Skeletal muscle tissue (tissue), 4 donors: ENCODE measurements around the gene KCNMA1. TPM values are rescaled to one million over a fixed set of nuclear protein-coding genes. Genes with fewer than 3 reads are reported as not detected.

Experiments
- H3K27ac ChIP-seq: one replicate; pipeline ENCODE4 v1.7.0; 2013; ENCODE audit warnings: mild to moderate bottlenecking, low read depth, low read length, inconsistent platforms
- H3K27me3 ChIP-seq, 3 donors: one replicate each; pipeline ENCODE4 v1.7.0; 2013; ENCODE audit warnings: low read length in 3 of 3; ENCODE audit not compliant: control insufficient read depth in 3 of 3, insufficient read depth in 3 of 3
- H3K36me3 ChIP-seq, 3 donors: one replicate each; pipeline ENCODE4 v1.7.0; 2013; ENCODE audit warnings: low read length in 3 of 3; ENCODE audit not compliant: control insufficient read depth in 3 of 3, insufficient read depth in 3 of 3
- H3K4me1 ChIP-seq, 3 donors: one replicate each; pipeline ENCODE4 v1.7.0; 2013; ENCODE audit warnings: low read length in 3 of 3, mild to moderate bottlenecking in 3 of 3; ENCODE audit not compliant: control insufficient read depth in 3 of 3, insufficient read depth in 3 of 3
- H3K4me3 ChIP-seq, 3 donors: one replicate each; pipeline ENCODE4 v1.7.0; 2013; ENCODE audit warnings: low read length in 3 of 3
- H3K9ac ChIP-seq, 3 donors: one replicate each; pipeline ENCODE4 v1.7.0; 2013; ENCODE audit warnings: low read length in 3 of 3, mild to moderate bottlenecking in 3 of 3, moderate library complexity in 2 of 3, low read depth in 1 of 3
- H3K9me3 ChIP-seq, 3 donors: one replicate each; pipeline ENCODE4 v1.7.0; 2013; ENCODE audit warnings: low read length in 3 of 3; ENCODE audit not compliant: control insufficient read depth in 3 of 3
- total RNA-seq: library from RNA; depleted of rRNA; stranded (reverse); fragments of >200 nt; gene quantifications from one replicate; pipeline ENCODE4 v1.2.3, GENCODE V29; 2014
- donor health status: Osteomylitis.

KCNMA1 gene
- total RNA-seq, 1 donor from 2014 or later = 18.8 TPM

DNA sequence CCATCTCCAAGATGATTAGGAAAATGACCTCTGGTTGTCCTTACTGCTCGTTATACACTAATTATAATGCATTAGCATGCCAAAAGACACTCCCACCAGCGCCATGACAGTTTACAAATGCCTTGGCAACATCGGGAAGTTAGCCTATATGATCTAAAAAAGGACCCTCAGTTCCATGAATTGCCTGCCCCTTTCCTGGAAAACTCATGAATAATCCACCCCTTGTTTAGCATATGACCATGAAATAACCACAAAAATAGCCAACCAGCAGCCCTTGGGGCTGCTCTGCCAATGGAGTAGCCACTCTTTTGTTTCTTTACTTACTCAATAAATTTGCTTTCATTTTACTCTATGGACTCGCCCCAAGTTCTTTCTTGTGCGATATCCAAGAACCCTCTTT, 41.6 kb upstream of the KCNMA1 start:
- H3K27ac ChIP-seq = no peak overlapping the region
- no peaks in the 10 kb centered on the region for H3K4me1 ChIP-seq
- no peaks in the 10 kb centered on the region for H3K9me3 ChIP-seq
- H3K36me3 ChIP-seq = no peaks in the 10 kb centered on the region
- peaks cover 0 to 4% (median 0%) of the 10 kb centered on the region in 3 donors for H3K27me3 ChIP-seq
- no peak overlapping the region for H3K4me3 ChIP-seq
- H3K9ac ChIP-seq = no peak overlapping the region

DNA sequence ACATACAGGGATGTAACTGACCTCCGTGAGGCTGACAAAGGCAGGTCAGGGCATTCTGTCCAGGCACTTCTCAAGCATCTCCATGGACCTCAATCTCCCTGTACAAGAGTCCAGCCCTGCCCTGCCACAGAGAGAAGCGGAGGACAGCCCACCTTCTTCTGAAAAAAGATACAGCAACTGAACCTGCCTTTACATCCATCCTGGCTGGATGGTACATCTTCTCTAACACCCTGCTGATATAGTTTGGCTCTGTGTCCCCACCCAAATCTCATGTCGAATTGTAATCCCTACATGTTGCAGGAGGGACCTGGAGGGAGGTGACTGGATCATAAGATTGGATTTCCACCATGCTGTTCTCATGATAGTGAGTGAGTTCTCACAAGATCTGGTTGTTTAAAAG, 40.5 kb upstream of the KCNMA1 start:
- no peaks in the 10 kb centered on the region for H3K36me3 ChIP-seq
- H3K4me1 ChIP-seq = no peaks in the 10 kb centered on the region
- H3K4me3 ChIP-seq = no peak overlapping the region

DNA sequence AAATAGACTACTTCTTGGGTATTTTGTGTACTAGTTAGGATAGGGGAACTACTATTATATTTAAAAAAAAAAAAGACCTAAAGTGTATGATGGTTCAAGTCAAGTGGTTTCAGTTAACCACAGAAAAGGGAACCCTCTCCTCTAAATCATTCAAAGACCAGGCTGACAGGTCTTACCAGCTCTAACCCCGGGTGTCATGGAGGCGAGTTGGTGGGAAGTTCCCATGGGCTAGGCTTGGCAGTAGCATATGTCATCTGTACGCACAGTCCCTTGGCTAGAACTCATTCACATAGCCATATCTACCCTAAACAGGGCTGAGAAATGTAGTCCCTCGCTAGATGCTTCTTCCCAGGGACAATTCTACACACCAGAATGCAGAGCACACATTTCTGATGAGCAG, 37.7 kb upstream of the KCNMA1 start:
- H3K36me3 ChIP-seq = no peaks in the 10 kb centered on the region
- no peak overlapping the region for H3K27ac ChIP-seq
- H3K4me3 ChIP-seq = no peak overlapping the region
- H3K27me3 ChIP-seq = peaks cover 3 to 6% (median 4%) of the 10 kb centered on the region in 3 donors
- peaks cover 0 to 7% (median 4%) of the 10 kb centered on the region in 3 donors for H3K4me1 ChIP-seq
- no peak overlapping the region for H3K9ac ChIP-seq
- H3K9me3 ChIP-seq = no peaks in the 10 kb centered on the region

More for the DNA sequence above, 40.5 kb upstream of the KCNMA1 start:
- Histone ChIP-seq H3K27me3 (peaks cover 0 to 4% (median 0%) of the 10 kb centered on the region in 3 donors), H3K9me3 (no peaks in the 10 kb centered on the region), H3K27ac (no peak overlapping the region), H3K9ac (no peak overlapping the region)

GRCh38 chr10:77673515-77674140, 36.0 kb upstream of the KCNMA1 start:
- Histone ChIP-seq H3K27me3 (peaks cover 3 to 6% (median 4%) of the 10 kb centered on the region in 3 donors), H3K9me3 (no peaks in the 10 kb centered on the region), H3K4me3 (no peak overlapping the region), H3K4me1 (peaks cover 0 to 7% (median 4%) of the 10 kb centered on the region in 3 donors), H3K27ac (no peak overlapping the region), H3K36me3 (no peaks in the 10 kb centered on the region), H3K9ac (no peak overlapping the region)

DNA sequence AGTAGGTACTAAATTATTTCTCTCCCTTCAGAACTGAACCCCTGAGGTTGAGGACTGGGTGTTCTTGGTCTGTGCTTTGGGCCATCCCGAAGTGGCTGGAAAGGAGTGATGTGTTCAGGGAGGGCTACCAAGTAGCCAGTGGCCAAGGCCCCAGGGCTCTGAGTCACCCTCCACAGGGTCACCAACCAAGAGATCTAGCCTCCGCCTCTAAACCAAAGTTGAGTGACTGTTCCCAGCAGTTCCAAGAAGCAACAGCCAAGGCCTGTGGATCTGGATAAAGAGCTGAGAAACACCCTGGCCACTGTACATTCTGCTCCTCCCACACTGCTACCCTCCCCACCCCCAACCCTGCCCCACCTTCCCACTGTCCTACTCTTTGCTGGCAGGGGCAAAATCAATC, 35.5 kb upstream of the KCNMA1 start:
- H3K27me3 ChIP-seq = peaks cover 3 to 6% (median 3%) of the 10 kb centered on the region in 3 donors

DNA sequence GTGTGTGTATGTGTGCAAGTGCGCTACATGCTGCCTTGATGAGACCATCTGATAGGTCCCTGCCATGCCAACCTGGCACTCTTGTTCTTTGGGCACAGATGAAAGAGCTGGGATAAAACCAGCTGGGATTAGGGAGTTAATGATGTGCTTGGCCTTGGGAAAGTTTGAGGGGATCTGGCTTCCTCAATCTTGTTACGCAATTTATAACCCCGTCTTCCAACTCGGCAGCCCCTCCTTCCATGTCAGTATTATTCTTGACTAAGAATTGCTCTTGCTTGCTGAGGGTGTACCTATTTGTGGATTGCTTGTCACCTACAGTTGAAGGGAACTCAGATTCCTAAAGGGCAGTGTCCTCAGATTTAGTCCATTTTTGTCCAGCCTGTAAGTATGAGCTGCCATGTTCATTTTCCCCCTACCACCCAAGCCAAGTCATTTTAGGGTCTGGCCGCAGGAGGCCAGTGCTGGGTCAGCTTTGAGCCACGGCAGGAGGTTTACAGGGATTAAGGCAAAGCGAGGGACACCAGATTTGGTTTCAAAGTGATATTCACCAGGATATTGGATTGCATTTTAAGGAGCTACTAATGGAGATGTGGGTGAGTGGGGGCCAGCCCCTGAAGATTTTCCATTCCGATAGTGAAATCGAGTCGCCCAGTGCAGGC, 34.1 kb upstream of the KCNMA1 start:
- no peak overlapping the region for H3K27ac ChIP-seq
- peaks cover 0 to 7% (median 4%) of the 10 kb centered on the region in 3 donors for H3K4me1 ChIP-seq
- H3K9ac ChIP-seq = no peak overlapping the region
- no peak overlapping the region for H3K4me3 ChIP-seq
- peaks cover 0 to 9% (median 6%) of the 10 kb centered on the region in 3 donors for H3K27me3 ChIP-seq
- no peaks in the 10 kb centered on the region for H3K36me3 ChIP-seq
- no peaks in the 10 kb centered on the region for H3K9me3 ChIP-seq

More for the DNA sequence above, 35.5 kb upstream of the KCNMA1 start:
- no peaks in the 10 kb centered on the region for H3K9me3 ChIP-seq
- no peaks in the 10 kb centered on the region for H3K36me3 ChIP-seq
- H3K4me1 ChIP-seq = peaks cover 0 to 7% (median 4%) of the 10 kb centered on the region in 3 donors
- H3K4me3 ChIP-seq = no peak overlapping the region
- no peak overlapping the region for H3K27ac ChIP-seq
- H3K9ac ChIP-seq = no peak overlapping the region

- peaks cover 0 to 7% (median 4%) of the 10 kb centered on the region in 3 donors for H3K4me1 ChIP-seq
- no peaks in the 10 kb centered on the region for H3K9me3 ChIP-seq
- peaks cover 0 to 9% (median 6%) of the 10 kb centered on the region in 3 donors for H3K27me3 ChIP-seq
- no peak overlapping the region for H3K9ac ChIP-seq
- no peaks in the 10 kb centered on the region for H3K36me3 ChIP-seq
- no peak overlapping the region for H3K4me3 ChIP-seq
- H3K27ac ChIP-seq = no peak overlapping the region
Measured at GRCh38 chr10:77670817-77671443, 33.3 kb upstream of the KCNMA1 start.

- no peak overlapping the region for H3K27ac ChIP-seq
- H3K27me3 ChIP-seq = peaks cover 6 to 11% (median 7%) of the 10 kb centered on the region in 3 donors
- no peaks in the 10 kb centered on the region for H3K9me3 ChIP-seq
- H3K36me3 ChIP-seq = no peaks in the 10 kb centered on the region
- peaks cover 0 to 7% (median 4%) of the 10 kb centered on the region in 3 donors for H3K4me1 ChIP-seq
- H3K9ac ChIP-seq = no peak overlapping the region
- H3K4me3 ChIP-seq = no peak overlapping the region
Measured at GRCh38 chr10:77669892-77670291, 32.3 kb upstream of the KCNMA1 start.

DNA sequence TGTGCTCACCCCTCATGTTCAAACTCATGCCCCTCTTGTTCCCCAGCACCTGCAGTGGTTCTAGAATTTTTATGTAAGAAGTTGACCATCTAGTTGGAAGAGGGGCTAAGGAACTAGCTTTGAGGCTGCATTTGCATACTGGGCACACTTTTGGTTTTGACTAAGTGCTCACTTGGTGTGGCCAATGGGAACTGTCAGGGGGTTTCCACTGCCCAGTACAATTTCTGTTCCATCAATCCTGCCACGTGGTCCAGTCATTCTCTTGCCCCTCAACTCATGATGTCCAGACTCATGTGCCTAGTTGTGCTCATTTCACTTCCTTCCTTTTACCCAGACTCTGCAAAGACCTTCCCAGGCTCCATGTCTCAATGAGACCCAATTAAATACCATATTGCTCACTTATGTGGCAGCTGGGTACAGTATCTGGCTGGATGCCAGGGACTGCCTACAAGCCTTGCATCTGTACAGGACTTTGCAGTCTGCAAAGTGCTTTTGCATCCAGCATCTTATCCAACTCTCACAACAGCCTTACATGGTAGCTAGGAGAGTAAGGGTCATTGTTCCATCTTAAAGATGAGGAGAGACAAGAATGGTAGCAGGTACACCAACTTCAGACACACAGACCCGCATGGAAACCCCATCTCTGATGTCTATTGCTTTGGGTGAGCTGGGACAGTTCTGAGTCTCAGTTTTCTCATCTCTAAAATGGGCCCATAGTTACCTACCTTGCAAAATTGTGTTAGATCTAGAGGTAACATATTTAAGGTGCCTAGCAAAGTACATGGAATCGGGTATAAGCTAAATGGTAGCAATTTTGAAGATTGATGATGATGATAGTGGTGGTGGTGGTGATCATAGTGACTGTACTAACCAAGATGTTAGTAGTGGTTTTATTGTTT, 30.1 kb upstream of the KCNMA1 start:
- Histone ChIP-seq H3K9me3 (no peaks in the 10 kb centered on the region), H3K9ac (no peak overlapping the region), H3K27ac (no peak overlapping the region), H3K4me3 (no peak overlapping the region), H3K4me1 (peaks cover 0 to 7% (median 4%) of the 10 kb centered on the region in 3 donors), H3K27me3 (peaks cover 6 to 11% (median 7%) of the 10 kb centered on the region in 3 donors), H3K36me3 (no peaks in the 10 kb centered on the region)
